NCI-H146 treated with DMSO at 0.1 percent for 48 hours (cell line): ENCODE measurements around the gene TMEM141.
"Not testable (repeated sequence)": the region's sequence is repeated elsewhere in the genome, so short reads cannot be mapped to it uniquely, and the experiment has no call there.

ENCODE experiments used
- DNase-seq: peaks from one replicate; lab custom pipeline; 2025; ENCODE audit not compliant: unreplicated experiment; lab: John Stamatoyannopoulos, UW

TMEM141 gene

DNA sequence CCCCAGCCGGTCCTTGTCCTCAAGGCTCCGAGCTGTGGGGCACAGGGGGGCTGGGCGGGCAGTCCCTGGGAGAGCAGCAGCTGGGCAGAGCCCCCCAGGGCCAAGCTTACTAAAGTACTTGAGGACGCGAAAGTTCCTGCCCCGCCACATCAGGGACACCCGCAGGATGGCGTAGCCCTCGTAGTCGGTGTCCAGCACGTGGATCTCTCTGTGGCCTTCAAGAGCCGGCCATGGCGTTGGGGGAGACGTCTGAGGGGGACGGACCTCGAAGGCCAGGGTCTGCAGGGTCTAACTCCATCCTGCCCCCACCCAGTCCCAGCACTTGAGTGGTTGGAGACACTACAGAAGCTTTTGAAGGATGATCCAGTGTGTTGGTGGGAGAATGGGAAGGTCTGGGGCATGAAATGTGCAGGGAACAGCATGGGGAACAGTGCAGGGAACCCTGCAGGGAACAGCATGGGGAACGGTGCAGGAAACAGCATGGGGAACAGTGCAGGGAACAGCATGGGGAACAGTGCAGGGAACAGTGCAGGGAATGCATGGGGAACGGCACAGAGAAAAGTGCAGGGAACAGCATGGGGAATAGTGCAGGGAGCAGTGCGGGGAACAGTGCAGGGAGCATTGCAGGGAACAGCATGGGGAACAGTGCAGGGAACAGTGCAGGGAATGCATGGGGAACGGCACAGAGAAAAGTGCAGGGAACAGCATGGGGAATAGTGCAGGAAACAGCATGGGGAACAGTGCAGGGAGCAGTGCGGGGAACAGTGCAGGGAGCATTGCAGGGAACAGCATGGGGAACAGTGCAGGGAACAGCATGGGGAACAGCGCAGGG, 35.6 kb upstream of the TMEM141 start:
- not testable (repeated sequence) for DNase-seq

DNA sequence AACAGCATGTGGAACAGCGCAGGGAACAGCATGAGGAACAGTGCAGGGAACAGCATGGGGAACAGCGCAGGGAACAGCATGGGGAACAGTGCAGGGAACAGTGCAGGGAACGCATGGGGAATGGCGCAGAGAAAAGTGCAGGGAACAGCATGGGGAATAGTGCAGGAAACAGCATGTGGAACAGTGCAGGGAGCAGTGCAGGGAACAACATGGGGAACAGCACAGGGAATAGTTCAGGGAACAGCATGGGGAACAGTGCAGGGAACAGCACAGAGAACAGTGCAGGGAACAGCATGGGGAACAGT, 35.1 kb upstream of the TMEM141 start:
- DNase-seq: no peak

DNA sequence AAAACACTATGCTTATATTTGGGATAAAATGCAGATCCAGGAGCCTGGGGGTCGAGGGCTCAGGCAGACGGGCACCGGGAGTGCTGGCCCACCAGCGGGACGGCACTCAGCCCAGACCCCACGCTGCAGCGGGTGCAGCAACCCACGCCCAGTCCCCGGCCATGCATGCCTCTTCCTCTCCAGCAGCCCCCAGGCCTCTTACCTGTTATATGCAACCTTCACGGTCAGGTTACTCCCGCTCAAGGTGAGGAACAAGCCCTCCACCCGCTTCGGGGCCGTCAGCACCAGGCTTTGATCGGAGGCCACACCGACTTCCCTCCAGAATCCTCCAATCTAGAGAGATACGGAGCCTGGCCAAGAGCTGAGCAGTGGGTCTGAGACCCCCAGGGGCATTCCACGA, 34.3 kb upstream of the TMEM141 start:
- DNase-seq: no peak

DNA sequence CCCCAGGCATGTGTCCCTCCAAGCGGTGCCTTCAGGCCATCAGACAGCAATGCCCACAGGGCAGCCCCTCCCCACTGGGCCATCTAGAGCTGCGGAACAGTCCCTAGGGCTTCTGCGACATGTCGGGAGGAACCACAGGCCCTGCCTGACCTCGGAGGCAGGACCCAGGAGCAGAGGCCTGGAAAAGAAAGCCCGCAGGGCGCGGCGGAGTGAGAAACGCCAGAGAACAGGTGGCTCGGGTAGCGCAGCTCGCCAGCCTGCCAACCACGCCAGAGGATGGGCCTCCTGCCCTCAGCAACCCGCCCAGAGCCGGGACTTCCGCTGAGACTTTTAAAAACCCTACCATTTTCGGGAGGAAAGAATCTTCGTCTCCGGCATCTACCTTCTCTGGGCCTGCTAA, 33.8 kb upstream of the TMEM141 start:
- no peak for DNase-seq

DNA sequence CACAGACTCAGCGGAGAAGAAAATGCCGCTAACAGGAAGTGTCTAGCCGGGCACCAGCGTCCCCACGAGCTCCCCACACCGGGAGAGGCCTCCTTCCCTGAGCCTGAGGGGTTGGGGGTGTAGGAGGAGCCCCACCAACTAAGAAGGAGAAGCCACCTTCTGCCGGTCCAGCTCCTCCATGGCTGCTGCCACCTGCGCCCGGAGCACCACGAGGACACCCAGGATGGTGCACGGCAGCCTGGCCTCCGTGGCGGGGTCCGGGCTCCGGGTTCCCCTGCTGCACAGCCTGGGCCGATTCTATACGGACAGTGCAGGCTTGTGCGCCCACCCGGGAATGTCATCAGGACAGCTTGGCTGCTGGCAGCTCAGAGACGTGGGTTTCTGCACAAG, 33.4 kb upstream of the TMEM141 start:
- no peak for DNase-seq

DNA sequence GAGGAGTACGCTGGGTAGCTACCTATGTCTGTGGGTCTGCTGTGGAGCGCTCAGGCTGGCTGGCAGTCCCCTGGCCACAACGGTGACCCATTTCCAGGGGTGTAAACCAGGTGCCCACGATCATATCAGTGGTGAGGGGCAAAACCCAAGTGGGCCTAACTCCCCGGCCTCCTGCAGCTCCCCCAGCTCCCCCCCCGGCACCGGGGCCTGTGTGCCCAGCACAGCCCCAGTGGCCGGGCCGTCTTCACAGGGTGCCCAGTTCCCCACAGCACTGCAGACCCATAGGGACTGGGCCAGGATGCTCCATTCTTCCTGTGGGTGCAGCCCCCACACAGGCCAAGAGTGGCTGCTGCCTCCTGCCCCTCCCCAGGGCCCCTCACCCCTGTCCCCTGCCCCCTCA, 32.1 kb upstream of the TMEM141 start:
- no peak for DNase-seq

DNA sequence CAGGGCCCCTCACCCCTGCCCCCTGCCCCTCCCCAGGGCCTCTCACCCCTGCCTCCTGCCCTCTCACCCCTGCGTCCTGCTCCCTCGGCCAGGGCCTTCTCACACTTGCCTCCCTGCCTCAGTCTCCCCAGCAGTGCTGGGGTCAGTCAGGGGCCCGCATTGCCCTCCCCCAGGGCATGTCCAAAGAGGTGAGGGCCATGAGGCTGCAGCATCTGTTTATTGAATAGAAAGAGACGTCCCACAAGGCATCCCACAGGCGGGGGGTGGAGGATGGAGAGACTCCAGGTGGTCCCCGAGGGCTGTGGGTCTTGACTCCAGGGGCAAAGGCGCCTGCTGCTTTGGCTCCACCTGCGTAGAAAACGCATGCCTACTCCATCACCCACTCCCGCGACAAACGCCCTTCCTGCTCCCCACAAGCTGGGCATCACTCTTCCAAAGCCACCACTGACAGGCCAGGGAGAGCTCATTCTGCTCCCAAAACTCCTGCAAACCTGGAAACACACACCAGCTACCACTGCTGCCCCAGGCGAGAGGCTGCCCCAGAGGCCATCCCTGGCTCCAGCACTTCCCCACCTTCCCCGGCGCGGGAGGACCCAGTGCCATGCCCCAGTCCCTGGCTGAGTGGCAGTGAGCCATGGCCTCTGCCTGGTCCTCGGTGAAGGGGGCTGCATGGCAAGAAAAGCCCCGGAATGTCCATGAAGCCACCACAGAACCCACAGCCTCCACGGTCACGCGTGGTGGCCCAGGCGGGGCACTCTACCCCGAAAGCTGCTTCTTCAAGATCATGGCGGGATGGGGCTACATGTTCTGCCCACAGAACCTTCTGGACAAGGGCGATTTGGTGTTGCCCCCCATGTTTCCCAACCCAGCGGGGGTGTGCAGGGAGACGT, 31.5 kb upstream of the TMEM141 start:
- DNase-seq: no peak

DNA sequence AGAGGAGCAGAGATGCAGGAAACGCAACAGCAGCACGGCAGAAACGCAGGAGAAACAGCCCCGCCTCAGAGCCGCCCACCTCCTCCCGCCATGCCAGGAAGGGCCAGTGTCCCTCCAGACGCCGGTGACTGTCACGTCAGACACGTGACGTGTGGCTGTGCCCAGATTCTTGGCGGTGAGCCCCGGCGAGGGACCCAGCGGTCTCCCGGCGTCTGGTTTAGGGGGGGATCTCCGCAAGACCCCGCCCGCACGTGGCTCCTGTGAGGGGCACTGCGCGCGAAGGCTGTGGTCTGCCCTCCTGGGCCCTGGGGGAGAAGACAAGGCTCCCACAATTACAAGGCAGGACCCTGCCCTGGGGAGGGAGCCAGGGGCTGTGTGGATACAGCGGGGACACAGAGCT, 30.7 kb upstream of the TMEM141 start:
- DNase-seq: no peak

DNA sequence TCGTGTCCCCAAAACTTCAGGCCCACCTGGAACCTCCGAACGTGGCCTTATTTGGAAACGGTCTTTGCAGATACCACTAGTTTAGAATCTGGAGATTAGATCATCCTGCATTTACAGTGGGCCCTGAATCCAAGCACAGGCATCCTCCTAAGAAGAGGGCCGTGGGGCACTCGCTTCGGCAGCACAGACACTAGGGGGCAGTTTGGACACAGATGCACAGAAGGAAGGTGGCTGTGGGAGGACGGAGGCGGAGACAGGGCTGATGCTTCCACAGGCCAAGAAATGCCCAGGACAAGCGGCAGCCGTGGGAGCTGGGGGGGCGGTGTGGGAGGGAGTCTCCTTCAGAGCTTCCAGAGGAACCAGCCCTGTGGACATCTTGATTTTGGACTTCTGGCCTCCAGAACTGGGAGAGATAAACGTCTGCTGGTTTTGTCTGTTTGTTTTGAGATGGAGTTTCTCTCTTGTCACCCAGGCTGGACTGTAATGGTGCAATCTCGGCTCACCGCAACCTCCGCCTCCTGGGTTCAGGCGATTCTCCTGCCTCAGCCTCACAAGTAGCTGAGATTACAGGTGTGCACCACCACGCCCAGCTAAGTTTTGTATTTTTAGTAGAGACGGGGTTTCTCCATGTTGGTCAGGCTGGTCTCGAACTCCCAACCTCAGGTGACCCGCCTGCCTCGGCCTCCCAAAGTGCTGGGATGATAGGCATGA, 30.2 kb upstream of the TMEM141 start:
- not testable (repeated sequence) for DNase-seq

DNA sequence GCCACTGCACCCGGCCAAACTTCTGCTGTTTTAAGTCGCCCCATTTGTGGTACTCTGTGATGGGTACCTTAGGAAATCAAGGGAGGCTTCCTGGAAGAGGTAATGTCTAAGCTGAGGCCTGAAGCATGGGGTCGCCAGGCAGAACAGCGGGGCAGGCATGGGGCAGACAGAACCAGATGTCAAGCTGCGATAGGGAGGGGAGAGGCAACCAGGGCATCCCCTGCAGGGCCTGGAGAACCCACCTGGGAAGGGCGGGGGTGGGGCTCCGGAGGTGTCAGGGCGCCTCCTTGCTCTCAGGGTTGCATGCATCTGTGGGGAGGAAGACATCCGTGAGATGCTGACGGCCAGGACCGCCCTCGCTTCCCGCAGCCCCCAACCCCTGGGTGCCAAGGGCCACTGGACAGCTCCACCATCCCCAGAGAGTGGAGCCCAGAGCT, 29.6 kb upstream of the TMEM141 start:
- no peak for DNase-seq

DNA sequence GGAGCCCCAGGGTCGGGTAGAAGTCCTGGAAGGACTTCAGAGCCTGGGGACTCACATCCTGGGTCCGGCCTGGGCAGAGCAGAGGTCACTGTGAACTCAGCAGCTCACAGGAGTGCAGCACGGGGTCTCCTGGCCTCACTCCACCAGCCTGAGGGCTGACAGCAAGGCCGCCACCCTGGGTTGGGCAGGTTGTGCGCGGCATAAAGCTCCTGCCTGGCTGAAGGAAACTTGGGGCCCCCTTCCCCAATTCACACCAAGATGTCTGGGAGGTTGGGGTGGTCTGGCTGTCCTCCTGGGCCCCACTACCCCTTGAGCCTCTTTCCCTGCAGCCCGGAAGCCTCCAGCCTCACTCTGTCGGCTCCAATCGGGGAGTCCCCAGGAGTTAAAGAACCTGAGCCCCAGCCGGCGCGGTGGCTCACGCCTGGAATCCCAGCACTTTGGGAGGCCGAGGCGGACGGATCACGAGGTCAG, 28.9 kb upstream of the TMEM141 start:
- no peak for DNase-seq

DNA sequence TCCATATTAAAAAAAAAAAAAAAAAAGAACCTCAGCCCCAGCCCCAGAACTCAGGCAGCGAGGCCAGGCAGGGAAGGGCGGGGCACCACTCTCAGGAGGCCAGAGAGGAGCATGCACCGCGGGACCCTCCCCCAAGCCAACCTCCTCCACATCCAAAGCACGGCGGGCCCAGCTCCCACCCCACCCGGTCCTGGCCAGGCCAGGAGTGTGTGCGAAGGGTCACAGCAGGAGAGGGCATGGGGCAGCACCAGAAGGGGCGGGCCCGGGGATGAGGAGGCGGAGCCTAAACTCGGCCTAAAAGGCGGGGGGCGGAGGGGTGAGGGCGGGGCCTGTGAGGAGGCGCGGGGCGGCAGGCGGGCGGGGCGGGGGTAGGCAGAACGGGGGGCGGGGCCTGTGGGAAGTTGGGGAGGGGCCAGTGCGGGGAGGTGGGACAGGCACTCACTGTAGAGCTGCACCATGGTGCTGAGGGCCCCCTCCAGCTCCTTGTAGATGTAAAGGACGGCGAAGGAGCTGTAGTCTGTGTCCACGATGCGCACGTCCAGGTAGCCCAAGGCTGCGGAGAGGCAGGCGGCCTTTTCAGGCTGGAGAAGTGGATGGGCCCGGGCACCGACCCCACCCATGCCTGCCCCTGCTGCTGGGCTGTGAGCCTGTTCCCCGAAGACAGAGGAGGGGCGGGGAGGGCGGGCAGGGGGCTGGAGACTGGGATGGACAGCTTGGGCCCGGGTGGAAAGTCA, 28.1 kb upstream of the TMEM141 start:
- no peak for DNase-seq

DNA sequence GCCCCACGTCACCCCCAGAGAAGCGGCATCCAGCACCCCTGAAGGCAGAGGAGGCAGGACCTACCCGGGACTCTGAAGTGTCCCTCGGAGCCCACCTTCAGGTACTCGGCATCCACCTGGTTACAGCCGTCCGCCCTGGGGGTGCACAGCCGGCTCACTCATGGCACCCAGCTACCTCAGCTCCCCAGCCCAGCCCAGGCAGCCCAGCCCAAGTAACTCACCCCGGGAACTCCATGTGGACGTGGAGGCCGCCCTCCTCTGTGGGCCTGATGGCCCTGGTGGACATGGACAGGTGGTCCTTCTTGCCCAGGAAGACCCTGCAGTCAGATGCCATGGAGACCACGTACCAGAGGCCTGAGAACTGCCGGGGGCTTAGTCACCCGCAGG, 27.5 kb upstream of the TMEM141 start:
- no peak for DNase-seq

DNA sequence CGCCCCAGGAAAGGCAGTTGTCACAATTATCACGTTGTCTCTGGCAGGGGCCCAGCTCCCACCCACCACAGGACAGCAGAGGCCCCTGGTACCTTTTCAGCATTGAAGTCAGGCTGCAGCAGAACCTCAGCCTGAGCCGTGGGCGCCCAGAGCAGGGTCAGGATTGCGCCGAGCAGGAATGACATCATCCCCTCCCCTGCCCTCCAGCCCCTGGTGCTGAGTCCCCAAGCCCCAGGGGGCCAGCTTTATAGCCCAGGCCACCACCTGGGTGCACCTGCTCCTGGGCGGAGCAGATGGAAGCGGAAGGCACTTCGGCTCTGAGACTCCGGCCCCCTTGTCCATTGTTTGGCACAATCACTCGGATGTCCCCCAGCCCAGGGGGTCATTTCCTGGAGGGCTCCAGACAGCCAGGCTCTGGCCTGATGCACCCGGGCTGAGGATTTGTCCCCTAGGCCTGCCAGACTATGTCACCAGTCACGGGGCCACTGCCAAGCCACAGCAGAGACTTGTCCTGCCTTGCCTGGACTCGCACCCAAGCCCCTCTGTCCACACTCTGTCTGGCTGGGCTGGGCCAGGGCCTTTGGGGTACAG, 26.7 kb upstream of the TMEM141 start, which contains the start of gene LCN15:
Gene LCN15, minus strand, starts transcription at position 218 of the 591 bp plus-strand sequence. Its CDS starts 30 bp downstream, at position 188.
- DNase-seq: peak; percentile 82

DNA sequence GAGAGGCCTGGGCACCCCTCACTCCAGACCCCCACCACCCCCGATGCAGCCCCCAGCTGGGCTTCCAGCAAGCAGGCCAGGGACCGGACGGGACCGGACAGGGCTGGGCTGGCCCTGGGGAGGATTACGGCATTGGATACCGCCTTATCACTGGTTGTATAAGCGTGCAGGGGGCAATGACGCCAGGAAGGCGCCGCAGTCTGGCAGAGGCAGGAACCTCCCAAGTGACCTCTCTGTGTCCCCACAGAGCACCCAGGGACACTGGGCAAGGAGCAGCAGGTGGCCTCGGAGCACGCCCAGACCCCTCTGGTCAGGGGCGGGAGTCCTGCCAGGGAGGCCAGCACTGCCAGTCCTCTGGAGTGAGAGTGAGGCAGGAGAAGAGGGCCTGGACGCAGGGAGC, 26.1 kb upstream of the TMEM141 start:
- no peak for DNase-seq

DNA sequence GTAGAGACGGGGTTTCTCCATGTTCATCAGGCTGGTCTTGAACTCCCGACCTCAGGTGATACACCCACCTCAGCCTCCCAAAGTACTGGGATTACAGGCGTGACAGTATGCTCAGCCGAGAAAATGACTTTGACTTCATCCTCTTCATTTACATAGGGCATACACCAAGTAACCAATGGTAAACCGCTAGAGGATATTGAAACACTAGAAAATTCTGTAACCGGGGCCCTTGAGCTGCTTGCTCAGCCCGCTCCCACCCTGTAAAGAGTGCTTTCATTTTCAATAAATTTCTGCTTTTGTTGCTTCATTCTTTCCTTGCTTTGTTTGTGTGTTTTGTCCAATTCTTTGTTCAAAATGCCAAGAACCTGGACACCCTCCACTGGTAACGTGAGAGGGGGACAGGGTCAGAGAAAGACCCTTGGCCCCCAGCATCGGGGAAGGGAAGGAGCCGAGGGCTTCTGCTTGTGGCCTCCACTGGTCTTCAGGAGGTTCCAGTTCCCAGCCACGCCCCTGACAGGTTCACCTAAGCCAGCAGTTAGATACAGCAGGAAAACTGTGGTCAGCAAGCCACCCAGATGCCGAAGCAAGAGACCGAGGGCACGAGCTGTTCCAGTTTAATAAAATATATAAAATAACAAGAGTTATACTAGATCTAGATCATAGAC, 25.3 kb upstream of the TMEM141 start:
- DNase-seq: not testable (repeated sequence)

DNA sequence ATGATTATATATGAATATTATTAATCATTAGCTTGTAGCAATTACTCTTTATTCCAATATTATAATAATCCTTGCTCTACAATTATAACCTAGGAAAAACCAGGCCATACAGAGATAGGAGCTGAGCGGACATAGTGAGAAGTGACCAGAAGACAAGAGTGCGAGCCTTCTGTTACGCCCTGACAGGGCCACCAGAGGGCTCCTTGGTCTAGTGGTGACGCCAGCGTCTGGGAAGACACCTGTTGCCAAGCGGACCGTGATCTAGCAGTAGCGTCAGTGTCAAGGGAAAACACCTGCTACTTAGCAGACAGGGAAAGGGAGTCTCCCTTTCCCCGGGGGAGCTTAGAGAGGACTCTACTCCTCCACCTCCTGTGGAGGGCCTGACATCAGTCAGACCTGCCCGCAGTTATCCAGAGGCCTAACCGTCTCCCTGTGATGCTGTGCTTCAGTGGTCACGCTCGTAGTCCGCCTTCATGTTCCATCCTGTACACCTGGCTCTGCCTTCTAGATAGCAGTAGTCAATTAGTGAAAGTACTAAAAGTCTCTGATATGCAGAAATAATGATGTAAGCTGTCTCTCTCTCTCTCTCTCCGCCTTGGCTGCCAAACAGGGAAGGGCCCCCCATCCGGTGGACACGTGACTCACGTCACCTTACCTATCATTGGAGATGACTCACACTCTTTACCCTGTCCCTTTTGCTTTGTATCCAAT, 24.6 kb upstream of the TMEM141 start:
- DNase-seq: peak; percentile 75

DNA sequence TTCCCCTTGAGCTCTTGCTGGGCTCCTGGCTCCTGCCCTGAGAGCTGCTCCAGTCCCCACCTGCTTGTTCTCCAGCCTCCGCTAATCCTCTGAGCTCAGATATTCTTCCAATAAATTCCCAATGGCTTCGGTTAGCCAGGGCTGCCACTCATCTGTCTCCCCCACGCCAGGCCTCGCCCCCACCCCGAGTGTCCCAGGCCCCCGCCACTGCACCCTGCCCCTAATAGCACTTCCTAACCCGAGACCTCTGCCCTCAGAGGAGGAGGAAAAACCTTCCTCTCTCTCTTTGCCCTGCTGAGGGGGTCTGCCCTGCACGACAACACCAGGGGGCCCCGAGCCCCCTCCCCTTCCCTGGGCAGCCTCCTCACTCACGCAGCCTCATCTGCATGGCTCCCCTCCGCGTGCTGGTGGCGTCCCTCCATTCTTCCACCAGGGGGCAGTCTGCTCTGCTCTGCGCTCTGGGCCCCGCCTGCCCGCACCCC, 21.4 kb upstream of the TMEM141 start:
- peak; percentile 6 for DNase-seq

DNA sequence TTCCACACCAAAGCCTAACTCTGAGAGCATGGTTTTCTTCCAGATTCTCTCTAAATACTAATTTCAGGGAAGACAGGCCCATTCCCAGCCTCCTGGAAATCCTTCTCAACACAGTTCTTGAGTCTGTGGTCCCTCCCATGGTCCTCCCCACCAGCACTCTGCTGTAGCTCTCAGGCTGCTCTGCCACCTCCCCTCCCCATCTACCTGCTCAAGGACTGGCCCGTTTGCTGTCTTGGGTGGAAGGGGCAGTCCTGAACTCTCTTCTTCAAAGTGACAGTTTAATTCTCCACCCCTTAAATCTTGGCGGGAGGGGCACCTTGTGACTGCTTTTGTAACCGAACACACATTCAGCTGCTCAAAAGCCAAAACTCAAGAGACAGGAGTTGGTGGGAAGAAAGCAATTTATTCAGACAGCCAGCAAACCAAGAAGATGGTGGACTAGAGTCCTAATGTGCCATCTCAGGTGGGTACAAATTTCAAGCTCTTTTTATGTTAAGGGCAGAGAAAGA, 19.2 kb upstream of the TMEM141 start:
- no peak for DNase-seq
